Esophagus squamous epithelium (tissue), 5 donors: ENCODE results near the gene TMEM44. TPM values are rescaled to one million over a fixed set of nuclear protein-coding genes. Genes with fewer than 3 reads are reported as not detected.

Experiments used
- DNase-seq: peaks from one replicate; lab custom pipeline; 2025; lab: John Stamatoyannopoulos, UW
- H3K27ac ChIP-seq, 4 donors: fragments of 200-600 bp; sonication (generic); one replicate each; pipeline ENCODE4 v1.5.1; 2016 to 2019; ENCODE audit warnings: mild to moderate bottlenecking in 1 of 4
- H3K27me3 ChIP-seq, 4 donors: fragments of 200-600 bp; sonication (generic); 1 replicate in 3 of 4; 2 replicates in 1 of 4; pipeline versions ENCODE4 v1.5.1 to v1.6.0; 2017 to 2021; ENCODE audit warnings: antibody characterized with exemption in 1 of 4
- H3K36me3 ChIP-seq, 3 donors: fragments of 200-600 bp; sonication (generic); one replicate each; pipeline ENCODE4 v1.5.1; 2016 to 2019
- H3K4me1 ChIP-seq, 3 donors: fragments of 200-600 bp; sonication (generic); one replicate each; pipeline ENCODE4 v1.5.1; 2017 to 2019
- H3K4me3 ChIP-seq, 4 donors: fragments of 200-600 bp; sonication (generic); 1 replicate in 3 of 4; 2 replicates in 1 of 4; pipeline ENCODE4 v1.5.1; 2016 to 2019; ENCODE audit warnings: mild to moderate bottlenecking in 2 of 4, moderate library complexity in 1 of 4
- H3K9me3 ChIP-seq, 3 donors: fragments of 200-600 bp; sonication (generic); one replicate each; pipeline ENCODE4 v1.5.1; 2016 to 2019
- POLR2A ChIP-seq, 4 donors: fragments of 450-650 bp; IDR thresholded peaks; one replicate each; pipeline ENCODE4 v1.6.1; 2017; ENCODE audit warnings: antibody characterized with exemption in 4 of 4, mild to moderate bottlenecking in 4 of 4, moderate library complexity in 3 of 4
- WGBS, 2 donors: methylation state at CpG; one replicate each; pipeline ENCODE4 v1.1.5; 2018; 5-methylcytosine and 5-hydroxymethylcytosine counted together
- intact Hi-C: fragments of 100-400 bp; cut with DNase I; formaldehyde crosslinking; loops from one replicate; pipeline ENCODE4 v1.15.0; 2022
- total RNA-seq, 4 donors: library from RNA; depleted of rRNA; stranded (reverse); fragments of >200 nt; gene quantifications; one replicate each; pipeline ENCODE4 v1.1.0, GENCODE V29; 2016
- TF ChIP-seq, protein P1 (sequence below), 6 experiments: fragments of 450-650 bp in 4 of 6; fragments of 200-600 bp in 2 of 6; sonication (generic) in 2 of 6; IDR thresholded peaks; one replicate each; pipeline ENCODE4 v1.5.1; 2016 to 2019; ENCODE audit warnings: antibody characterized with exemption in 6 of 6, mild to moderate bottlenecking in 4 of 6, moderate library complexity in 4 of 6
- donor health status: DM: yes; HTN: yes; CAD: no.

Gene TMEM44
- total RNA-seq, 4 donors from 2014 or later: 4.7 to 11.9 (median 7.6) TPM

DNA sequence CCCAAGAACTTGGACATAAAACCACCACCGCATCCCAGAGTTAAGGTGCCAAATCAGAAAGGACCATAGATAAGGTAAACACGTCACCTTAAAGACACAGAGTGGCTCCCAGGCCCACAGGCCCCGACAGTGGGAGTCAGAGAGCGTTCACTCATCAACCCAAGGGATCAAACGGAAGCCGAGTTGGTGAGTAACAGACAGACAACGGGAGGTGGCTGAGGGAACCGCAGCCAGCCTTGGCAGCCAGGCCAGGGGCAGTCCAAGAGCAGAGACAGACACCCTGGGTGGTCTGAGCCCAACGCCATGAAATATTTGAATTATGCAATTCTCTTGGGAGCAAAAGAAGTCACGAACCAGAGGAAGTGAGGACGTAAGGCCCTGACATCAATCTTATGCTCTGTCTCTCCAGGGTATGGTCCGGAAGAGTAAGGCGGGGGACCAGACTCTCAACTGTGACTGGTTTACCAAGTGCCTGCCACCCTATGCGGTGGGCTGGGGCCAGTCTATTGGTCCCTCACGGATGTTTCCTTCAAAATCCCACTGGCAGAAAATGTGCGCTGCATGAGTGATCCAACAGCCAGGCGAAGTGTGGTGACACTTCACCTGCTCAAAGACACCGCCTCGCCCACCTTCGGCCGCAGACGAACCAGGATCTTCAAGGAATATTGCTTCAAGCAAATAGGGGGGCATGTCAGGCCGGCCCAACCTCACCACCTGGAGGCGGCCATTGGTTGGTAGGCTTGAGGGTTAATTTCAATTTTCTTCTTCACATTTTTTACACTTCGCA is 34.3 kb downstream of the TMEM44 start:
- intact Hi-C loops: loop anchor here (5.0 kb wide), 1 partner anchor 127 kb away; no protein-coding TSS in a partner anchor
- Histone ChIP-seq H3K9me3 (no peaks in the 10 kb centered on the region), H3K36me3 (peaks cover 0 to 18% (median 0%) of the 10 kb centered on the region in 3 donors), H3K27ac (no peak overlapping the region), H3K4me3 (no peak overlapping the region), H3K27me3 (no peaks in the 10 kb centered on the region), H3K4me1 (peaks cover 0 to 6% (median under 1%) of the 10 kb centered on the region in 3 donors)
- WGBS, 2 donors: 77 to 84% methylated on average over 15 to 25 of the region's 25 CpGs
- no peak for DNase-seq
- TF ChIP-seq, protein P1, sequence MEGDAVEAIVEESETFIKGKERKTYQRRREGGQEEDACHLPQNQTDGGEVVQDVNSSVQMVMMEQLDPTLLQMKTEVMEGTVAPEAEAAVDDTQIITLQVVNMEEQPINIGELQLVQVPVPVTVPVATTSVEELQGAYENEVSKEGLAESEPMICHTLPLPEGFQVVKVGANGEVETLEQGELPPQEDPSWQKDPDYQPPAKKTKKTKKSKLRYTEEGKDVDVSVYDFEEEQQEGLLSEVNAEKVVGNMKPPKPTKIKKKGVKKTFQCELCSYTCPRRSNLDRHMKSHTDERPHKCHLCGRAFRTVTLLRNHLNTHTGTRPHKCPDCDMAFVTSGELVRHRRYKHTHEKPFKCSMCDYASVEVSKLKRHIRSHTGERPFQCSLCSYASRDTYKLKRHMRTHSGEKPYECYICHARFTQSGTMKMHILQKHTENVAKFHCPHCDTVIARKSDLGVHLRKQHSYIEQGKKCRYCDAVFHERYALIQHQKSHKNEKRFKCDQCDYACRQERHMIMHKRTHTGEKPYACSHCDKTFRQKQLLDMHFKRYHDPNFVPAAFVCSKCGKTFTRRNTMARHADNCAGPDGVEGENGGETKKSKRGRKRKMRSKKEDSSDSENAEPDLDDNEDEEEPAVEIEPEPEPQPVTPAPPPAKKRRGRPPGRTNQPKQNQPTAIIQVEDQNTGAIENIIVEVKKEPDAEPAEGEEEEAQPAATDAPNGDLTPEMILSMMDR (IDR thresholded peaks at IDR 0.05): no peak
- TF ChIP-seq POLR2A (IDR thresholded peaks at IDR 0.05): no peak

DNA sequence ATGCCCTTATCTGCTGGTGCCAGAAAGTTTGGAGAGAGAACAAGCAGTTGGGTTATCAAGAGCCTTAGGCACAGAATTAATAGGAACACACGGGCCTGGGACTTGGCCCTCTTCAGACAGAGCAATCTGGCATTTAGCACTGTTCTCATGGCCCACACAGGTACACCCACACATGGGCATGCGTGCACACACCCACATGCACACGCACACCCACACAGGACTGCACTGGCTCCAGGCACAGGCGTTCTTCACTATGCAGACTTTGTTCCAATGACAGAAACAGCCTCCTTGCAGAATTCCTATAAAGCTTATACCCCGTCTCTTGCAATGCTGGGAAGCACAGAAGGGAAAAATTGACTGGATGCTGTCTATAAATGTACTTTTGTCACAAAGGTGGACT is 36.3 kb downstream of the TMEM44 start:
- no peak for DNase-seq
- Histone ChIP-seq H3K27me3 (no peaks in the 10 kb centered on the region), H3K36me3 (peaks cover 0 to 9% (median 0%) of the 10 kb centered on the region in 3 donors), H3K27ac (no peak overlapping the region), H3K9me3 (no peaks in the 10 kb centered on the region), H3K4me3 (no peak overlapping the region), H3K4me1 (peaks cover 5 to 21% (median 6%) of the 10 kb centered on the region in 3 donors)
- intact Hi-C loops: loop anchor here (5.0 kb wide), 1 partner anchor 125 kb away; no protein-coding TSS in a partner anchor
- WGBS, 2 donors: 61 to 64% methylated on average over 3 to 5 of the region's 5 CpGs
- TF ChIP-seq POLR2A (IDR thresholded peaks at IDR 0.05): no peak
- TF ChIP-seq, protein P1 (IDR thresholded peaks at IDR 0.05): no peak

DNA sequence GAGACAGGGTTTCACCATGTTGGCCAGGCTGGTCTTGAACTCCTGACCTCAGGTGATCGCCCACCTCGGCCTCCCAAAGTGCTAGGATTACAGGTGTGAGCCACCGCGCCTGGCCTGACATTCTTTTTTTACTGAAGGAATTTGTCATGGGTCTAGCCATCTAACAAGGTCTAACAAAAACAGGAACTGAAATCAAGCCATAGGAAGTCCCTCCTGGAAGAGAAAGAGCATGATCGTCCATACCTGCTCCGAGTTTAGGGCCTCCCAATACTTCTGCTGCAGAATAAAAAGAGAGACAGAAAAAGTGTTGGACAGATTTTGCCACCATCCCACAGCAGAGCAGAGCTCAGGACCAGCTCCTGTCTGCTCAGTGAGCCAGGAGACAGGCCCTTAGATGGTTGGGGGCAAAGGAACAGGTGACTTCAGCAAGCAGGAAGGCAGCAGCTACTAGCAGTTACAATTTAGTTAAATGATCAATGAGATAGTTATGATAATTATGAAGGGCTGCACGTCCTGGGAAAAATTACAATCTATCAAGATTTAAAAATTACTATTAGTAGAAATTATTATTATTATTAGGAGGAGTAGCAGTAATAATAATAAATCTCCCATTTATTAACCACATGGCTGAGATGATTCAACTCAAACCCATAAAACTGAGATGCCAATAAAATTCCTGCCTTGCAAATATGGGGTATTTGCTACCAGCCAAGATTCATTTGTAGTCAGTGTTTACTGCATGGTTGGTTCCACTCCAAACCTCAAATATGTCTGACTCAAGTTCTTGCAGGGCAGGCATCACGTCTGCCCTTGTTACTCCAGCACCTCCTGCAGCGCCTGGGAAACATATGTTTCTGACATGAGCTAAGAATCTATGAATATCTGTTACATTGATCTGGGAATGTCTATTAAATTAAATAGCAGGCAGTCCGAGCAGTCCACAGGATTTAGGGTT is 40.1 kb downstream of the TMEM44 start:
- no peak overlapping the region for H3K4me3 ChIP-seq
- no peaks in the 10 kb centered on the region for H3K9me3 ChIP-seq
- no peaks in the 10 kb centered on the region for H3K27me3 ChIP-seq
- WGBS, 2 donors: 46 to 52% methylated on average over 6 to 8 of the region's 10 CpGs
- peaks cover 5 to 21% (median 6%) of the 10 kb centered on the region in 3 donors for H3K4me1 ChIP-seq
- no peak for DNase-seq
- TF ChIP-seq POLR2A (IDR thresholded peaks at IDR 0.05): no peak
- TF ChIP-seq, protein P1 (IDR thresholded peaks at IDR 0.05): no peak
- intact Hi-C loops: no loop called here
- H3K36me3 ChIP-seq: peaks cover 0 to 17% (median 0%) of the 10 kb centered on the region in 3 donors
- peak overlapping the region in 1 of 4 donors; percentile 44 for H3K27ac ChIP-seq

DNA sequence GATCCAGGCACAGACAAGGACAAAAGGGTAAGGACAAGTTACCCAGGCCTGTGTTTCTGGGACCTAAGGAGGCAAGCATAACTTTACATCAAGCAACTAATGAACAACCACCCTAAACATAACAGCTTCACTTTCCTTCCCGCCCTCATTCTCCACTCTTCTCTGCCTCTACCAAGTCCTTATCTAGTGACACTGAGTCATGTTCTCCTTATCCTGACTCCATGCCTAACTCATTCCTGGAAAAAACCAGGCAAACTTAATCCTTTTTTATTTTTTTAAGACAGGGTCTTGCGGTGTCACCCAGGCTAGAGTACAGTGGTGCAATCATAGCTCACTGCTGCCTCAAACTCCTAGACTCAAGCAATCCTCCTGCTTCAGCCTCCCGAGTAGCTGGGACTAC is 44.5 kb downstream of the TMEM44 start:
- Histone ChIP-seq H3K27ac (no peak overlapping the region), H3K27me3 (no peaks in the 10 kb centered on the region), H3K4me3 (no peak overlapping the region), H3K36me3 (peaks cover 0 to 15% (median 0%) of the 10 kb centered on the region in 3 donors), H3K9me3 (no peaks in the 10 kb centered on the region), H3K4me1 (peaks cover 9 to 32% (median 12%) of the 10 kb centered on the region in 3 donors)
- intact Hi-C loops: no loop called here
- 91 to 94% methylated on average over 3 of the region's 3 CpGs for WGBS, 2 donors
- no peak for TF ChIP-seq POLR2A (IDR thresholded peaks at IDR 0.05)
- TF ChIP-seq, protein P1 (IDR thresholded peaks at IDR 0.05): no peak
- DNase-seq: no peak
